ENCODE data around the gene EXD3.
"Not testable (repeated sequence)": the region's sequence is repeated elsewhere in the genome, so short reads cannot be mapped to it uniquely, and the experiment has no call there.

Gene EXD3, protein sequence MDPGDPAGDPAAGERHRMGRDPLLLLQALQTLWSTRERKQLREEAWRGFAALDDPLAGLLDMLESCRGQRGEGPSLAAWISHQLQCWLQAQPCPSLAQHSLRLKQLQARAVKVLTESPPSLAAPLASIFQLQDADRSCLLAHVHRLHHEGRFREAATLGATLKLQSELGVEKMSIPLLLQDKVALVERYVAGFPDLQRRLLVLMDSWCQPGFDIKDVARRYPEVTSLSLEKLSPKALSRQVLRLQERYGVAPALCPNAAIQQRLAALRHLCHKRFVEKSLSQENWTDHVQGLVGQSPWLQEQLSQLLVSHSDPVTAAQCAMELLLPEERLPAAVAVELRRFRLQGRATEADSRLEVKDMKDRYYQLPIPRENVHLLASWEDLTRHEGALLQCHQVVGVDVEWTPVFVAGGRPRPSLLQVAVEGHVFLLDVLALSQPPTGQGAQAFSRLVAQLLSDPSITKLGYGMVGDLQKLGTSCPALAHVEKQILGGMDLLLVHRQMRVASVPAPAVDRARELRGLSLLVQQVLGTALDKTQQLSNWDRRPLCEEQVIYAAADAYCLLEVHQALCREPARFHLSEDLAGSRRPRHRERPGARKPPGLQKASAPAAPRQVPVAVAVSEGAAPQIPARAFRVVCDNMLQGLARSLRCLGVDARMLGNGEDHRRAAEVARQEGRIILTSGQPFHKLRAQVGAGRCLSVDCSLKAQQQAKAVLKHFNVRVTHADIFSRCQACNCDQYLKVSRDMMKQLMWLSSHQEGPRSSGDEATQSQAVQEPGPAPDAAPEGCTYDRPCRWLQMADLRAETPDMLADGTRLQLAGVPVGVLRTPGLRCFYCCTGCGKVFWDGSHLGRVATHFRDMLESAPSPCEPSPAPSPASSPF

GRCh38 chr9:137422604-137423513 lies at the start of gene EXD3, which contains the start of gene NOXA1:
TSS of gene EXD3 (minus strand) at chr9:137423162. CDS start at chr9:137395357, 27,805 bp downstream.
TSS of gene NOXA1 (plus strand) at chr9:137423393. CDS start at chr9:137423530, 137 bp downstream.
- peak; percentile 89 for DNase-seq (ENCODE audit: low spot score)

DNA sequence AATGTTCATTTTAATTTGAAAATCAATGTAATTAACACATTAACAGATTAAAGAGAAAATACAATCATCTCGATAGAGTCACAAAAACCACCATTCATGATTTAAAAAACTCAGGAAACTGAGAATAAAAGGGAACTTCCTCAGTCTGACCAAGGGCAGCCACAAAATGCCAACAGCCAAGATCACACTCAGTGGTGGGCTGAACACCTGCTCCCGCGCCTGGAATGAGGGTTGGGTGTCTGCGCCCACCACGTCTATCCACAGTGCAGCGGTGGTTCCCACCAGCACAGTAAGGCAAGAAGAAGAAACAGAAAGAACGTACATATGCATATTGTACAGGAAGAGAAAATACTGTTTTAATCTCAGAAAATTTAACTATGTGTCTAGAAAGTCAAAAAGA lies 47.8 kb upstream of the EXD3 start:
- no peak for DNase-seq (ENCODE audit: low spot score)

DNA sequence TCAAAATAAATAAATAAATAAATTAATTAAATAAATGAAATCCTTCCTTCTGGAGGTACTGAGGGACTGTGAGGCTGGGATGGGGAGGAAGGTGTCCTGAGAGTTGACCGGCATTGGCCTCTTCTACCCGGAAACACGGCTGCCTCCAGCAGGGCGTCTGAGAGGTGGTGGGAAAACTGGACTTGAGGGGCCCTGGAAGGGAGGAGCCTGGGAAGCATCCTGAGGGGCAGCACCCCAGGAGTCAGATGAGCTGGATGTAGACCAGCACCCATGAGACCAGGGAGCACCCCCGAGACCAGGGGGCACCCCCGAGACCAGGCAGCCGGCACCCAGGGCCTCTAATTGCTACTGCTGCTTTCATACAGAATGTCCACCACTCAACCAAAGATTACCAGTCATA lies 44.9 kb upstream of the EXD3 start:
- no peak for DNase-seq (ENCODE audit: low spot score)

GRCh38 chr9:137467161-137467581 lies 44.2 kb upstream of the EXD3 start:
- DNase-seq (ENCODE audit: low spot score) = no peak

- DNase-seq (ENCODE audit: low spot score) = not testable (repeated sequence)
Observed at GRCh38 chr9:137466389-137467085, 43.6 kb upstream of the EXD3 start.

DNA sequence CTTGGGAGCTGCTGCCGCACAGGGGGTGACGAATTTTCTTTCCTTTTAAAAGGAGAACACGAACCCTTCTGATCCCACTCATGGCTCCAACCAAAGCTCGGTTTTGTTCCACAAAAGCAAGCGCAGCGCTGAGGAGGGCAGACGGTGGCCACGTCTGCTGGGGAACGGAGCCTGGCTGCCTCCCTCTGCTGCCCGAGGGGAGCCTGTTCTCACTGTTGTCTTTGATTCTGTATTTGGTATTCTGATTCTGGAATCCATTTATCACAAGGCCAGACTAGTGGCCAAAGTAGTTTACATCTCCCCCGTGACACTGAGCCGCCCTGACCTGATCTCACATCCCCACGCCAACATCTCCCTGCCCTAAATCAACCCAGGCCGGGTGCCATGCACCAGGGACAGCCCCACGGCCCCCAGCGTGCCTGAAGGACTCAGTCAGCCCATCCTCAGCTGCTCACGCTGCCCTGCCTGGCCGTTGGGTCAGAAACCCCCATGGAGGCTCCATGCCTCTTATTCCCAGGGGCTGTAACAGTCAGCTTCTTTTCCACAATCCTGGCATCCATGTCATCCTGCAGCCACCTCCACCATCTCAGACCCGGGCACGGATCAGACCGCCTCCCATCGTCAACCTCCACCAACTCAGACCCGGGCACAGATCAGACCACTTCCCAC lies 42.9 kb upstream of the EXD3 start:
- no peak for DNase-seq (ENCODE audit: low spot score)

GRCh38 chr9:137465000-137465719 lies 42.2 kb upstream of the EXD3 start:
- no peak for DNase-seq (ENCODE audit: low spot score)

DNA sequence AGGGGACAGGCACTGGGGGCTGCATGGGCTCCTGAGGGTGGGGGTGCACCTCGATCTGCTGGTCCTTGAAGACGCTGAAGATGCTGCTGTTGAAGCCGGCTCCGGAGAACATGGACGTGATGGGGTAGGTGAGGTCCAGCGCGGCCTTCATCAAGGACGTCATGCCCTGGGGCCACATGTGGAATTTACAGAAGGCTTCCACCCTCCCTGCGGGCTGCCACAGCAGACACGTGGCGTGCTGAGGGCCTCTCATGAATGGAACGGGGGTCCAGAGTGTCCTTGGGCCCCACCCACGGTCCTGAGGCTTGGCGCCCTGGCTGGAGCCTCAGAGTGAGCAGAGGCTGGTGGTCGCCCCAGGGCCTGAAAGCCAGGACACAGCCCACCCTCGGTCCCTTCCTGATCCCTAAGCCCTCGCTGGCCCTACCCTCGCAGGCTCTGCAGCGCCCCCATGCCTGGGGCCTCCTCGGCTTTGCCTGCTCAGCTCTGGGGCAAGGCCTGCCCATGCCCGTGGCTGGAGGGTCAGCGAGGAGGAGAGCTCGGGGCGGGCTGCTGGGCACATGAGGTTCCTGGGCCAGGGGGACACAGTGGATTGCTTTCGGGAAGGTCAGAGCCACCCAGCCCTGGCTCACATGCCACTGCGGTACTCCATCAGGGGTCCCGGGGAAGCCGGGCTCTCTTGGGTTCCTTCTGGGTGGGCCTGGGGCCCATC lies 41.5 kb upstream of the EXD3 start:
- DNase-seq (ENCODE audit: low spot score) = no peak

DNA sequence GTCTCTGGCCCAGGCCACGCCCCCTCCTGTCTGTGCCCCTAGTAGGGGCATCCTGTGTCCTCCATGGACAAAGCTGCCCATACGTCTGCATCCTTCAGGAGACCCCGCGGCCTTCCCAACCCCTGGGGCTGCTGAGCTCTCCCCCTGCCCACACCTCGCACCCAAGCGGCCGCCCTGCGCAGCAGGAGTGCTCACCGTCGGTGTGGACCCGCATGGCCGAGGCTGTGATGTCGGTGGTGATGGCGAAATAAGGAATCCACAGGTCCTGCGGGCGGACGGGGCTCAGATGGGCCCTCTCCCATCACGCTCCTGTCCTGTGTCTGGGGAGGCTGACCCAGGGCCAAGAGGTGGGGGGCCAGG lies 40.9 kb upstream of the EXD3 start:
- no peak for DNase-seq (ENCODE audit: low spot score)

GRCh38 chr9:137462986-137463930 lies 40.3 kb upstream of the EXD3 start:
- DNase-seq (ENCODE audit: low spot score) = no peak

DNA sequence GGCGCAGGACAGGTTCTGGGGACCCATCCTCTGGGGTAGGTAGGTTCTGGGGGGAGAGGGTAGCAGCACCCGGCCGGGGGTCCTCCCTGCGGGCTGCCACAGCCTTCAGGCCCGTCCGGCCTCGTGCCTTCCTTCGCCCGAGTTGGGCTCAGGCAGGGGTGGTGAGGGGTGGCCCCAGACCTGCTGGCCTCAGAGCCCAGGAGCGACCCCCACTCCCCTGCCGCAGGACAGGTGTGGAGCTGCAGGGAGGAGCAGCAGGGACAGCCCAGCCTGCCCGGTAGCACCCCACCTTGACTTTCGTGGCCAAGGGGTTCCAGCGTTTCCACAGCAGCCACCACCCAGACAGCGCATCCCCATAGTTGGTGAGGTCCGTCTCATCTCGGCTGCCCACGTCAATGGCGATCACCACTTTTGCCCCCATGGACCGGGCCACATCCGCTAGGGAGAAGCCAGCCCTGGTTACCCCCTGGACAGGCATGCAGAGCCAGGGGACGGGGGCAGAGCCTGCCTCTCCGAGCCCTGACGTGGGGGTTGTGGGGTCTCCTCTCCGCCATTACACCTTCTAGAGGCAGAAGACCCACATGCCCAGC lies 39.5 kb upstream of the EXD3 start:
- DNase-seq (ENCODE audit: low spot score) = no peak

DNA sequence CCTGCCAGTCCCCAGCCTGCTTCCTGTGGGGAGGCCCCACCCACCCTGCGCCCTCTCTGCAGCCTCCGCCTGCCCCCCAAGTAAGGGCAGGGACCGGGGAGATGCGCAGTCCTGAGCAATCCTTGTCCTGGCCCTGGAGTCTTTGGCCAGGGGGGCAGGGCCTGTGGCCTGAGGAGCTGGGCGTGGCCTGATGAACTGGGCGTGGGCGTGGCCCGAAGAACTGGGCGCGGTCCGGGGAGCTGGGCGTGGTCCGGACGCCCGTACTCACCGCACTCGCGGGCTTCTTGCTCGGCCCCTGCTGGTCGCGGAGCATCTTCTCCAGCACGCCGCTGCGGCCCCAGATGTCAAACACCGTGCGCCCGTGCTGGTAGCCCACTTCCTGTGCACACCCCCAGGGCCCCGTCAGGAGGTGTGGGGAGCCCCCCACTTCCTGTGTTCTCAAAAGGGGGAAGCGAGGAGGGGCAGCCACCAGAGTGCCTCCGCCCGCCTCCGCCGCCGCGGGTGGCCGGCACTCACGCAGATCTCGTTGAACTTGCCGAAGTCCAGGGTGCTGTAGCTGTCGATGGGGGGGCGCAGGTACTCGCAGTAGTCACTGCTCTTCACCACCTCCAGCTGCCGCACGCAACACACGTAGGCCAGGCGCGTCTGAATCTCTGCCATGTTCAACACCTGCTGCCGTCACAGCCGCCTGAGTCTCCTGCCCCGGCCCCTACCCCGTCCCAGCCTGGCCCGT lies 38.9 kb upstream of the EXD3 start:
- peak; percentile 67 for DNase-seq (ENCODE audit: low spot score)

- DNase-seq (ENCODE audit: low spot score) = no peak
Observed at GRCh38 chr9:137461316-137461662, 38.3 kb upstream of the EXD3 start.

- no peak for DNase-seq (ENCODE audit: low spot score)
Observed at GRCh38 chr9:137460363-137461315, 37.7 kb upstream of the EXD3 start.

GRCh38 chr9:137459601-137460362 lies 36.8 kb upstream of the EXD3 start:
- no peak for DNase-seq (ENCODE audit: low spot score)
